ENCODE measurements around the gene MAP6. TPM values are rescaled to one million over a fixed set of nuclear protein-coding genes. Genes with fewer than 3 reads are reported as not detected.

The MAP6 gene
- total RNA-seq, 6 experiments from 2014 or later: 0.53 to 4.3 (median 0.96) TPM

GRCh38 chr11:75591966-75592365 lies 76.9 kb downstream of the MAP6 start:
- H3K27ac Mint-ChIP-seq: no peak overlapping the region
- peaks cover 30% of the 10 kb centered on the region for H3K27me3 Mint-ChIP-seq (ENCODE audit: insufficient read depth)
- no peaks in the 10 kb centered on the region for H3K4me1 Mint-ChIP-seq (ENCODE audit: low read depth)

GRCh38 chr11:75591371-75591770 lies 77.5 kb downstream of the MAP6 start:
- TF ChIP-seq, protein P1, sequence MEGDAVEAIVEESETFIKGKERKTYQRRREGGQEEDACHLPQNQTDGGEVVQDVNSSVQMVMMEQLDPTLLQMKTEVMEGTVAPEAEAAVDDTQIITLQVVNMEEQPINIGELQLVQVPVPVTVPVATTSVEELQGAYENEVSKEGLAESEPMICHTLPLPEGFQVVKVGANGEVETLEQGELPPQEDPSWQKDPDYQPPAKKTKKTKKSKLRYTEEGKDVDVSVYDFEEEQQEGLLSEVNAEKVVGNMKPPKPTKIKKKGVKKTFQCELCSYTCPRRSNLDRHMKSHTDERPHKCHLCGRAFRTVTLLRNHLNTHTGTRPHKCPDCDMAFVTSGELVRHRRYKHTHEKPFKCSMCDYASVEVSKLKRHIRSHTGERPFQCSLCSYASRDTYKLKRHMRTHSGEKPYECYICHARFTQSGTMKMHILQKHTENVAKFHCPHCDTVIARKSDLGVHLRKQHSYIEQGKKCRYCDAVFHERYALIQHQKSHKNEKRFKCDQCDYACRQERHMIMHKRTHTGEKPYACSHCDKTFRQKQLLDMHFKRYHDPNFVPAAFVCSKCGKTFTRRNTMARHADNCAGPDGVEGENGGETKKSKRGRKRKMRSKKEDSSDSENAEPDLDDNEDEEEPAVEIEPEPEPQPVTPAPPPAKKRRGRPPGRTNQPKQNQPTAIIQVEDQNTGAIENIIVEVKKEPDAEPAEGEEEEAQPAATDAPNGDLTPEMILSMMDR (IDR thresholded peaks at IDR 0.05): no peak
- Mint-ChIP-seq H3K36me3 (ENCODE audit: low read depth) (no peaks in the 10 kb centered on the region), H3K4me1 (ENCODE audit: low read depth) (no peaks in the 10 kb centered on the region), H3K9me3 (no peaks in the 10 kb centered on the region), H3K4me3 (no peak overlapping the region), H3K27ac (no peak overlapping the region), H3K27me3 (ENCODE audit: insufficient read depth) (peaks cover 24% of the 10 kb centered on the region)
- no peak for DNase-seq

More at GRCh38 chr11:75591966-75592365, 76.9 kb downstream of the MAP6 start:
- Mint-ChIP-seq H3K9me3 (no peaks in the 10 kb centered on the region), H3K4me3 (no peak overlapping the region), H3K36me3 (ENCODE audit: low read depth) (no peaks in the 10 kb centered on the region)
- no peak for DNase-seq
- TF ChIP-seq, protein P1 (IDR thresholded peaks at IDR 0.05): no peak

DNA sequence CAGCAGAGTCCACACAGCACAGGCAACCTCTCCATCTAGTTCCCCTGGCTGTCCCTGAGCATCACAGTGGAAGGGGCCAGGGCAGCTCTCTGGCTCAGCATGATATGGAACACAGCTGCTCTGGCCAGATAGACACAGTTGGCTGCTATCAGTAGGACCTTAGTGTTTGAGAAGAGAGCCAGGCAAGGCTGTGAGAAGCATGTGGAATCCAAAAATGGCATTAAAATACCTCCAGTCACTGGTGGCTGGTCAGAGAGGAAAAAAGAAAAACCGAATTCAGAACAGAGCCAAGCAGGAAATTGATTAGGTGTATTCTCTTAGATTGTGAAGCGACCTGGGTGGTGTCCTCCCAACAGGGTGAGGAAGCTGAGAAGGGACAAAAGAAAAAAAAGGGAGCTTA lies 78.9 kb downstream of the MAP6 start:
- TF ChIP-seq, protein P1 (IDR thresholded peaks at IDR 0.05): no peak
- no peak overlapping the region for H3K4me3 Mint-ChIP-seq

GRCh38 chr11:75589051-75589450 lies 79.8 kb downstream of the MAP6 start:
- DNase-seq: no peak
- H3K27ac Mint-ChIP-seq: no peak overlapping the region
- peaks cover 3% of the 10 kb centered on the region for H3K4me1 Mint-ChIP-seq (ENCODE audit: low read depth)
- no peak overlapping the region for H3K4me3 Mint-ChIP-seq
- peaks cover 14% of the 10 kb centered on the region for H3K27me3 Mint-ChIP-seq (ENCODE audit: insufficient read depth)
- no peaks in the 10 kb centered on the region for H3K36me3 Mint-ChIP-seq (ENCODE audit: low read depth)
- TF ChIP-seq, protein P1 (IDR thresholded peaks at IDR 0.05): no peak
- no peaks in the 10 kb centered on the region for H3K9me3 Mint-ChIP-seq

More for the DNA sequence above, 78.9 kb downstream of the MAP6 start:
- no peaks in the 10 kb centered on the region for H3K4me1 Mint-ChIP-seq (ENCODE audit: low read depth)
- H3K27me3 Mint-ChIP-seq (ENCODE audit: insufficient read depth): peaks cover 17% of the 10 kb centered on the region
- H3K36me3 Mint-ChIP-seq (ENCODE audit: low read depth): no peaks in the 10 kb centered on the region
- H3K9me3 Mint-ChIP-seq: no peaks in the 10 kb centered on the region
- no peak for DNase-seq
- no peak overlapping the region for H3K27ac Mint-ChIP-seq

GRCh38 chr11:75588051-75588481 lies 80.8 kb downstream of the MAP6 start:
- Mint-ChIP-seq H3K27me3 (ENCODE audit: insufficient read depth) (peaks cover 16% of the 10 kb centered on the region), H3K9me3 (no peaks in the 10 kb centered on the region), H3K27ac (no peak overlapping the region), H3K4me3 (no peak overlapping the region), H3K36me3 (ENCODE audit: low read depth) (no peaks in the 10 kb centered on the region), H3K4me1 (ENCODE audit: low read depth) (peaks cover 6% of the 10 kb centered on the region)
- TF ChIP-seq, protein P1 (IDR thresholded peaks at IDR 0.05): no peak
- DNase-seq: no peak

GRCh38 chr11:75586395-75586794 lies 82.4 kb downstream of the MAP6 start:
- Mint-ChIP-seq H3K27ac (no peak overlapping the region), H3K4me1 (ENCODE audit: low read depth) (peaks cover 21% of the 10 kb centered on the region), H3K36me3 (ENCODE audit: low read depth) (no peaks in the 10 kb centered on the region), H3K4me3 (no peak overlapping the region), H3K27me3 (ENCODE audit: insufficient read depth) (peaks cover 14% of the 10 kb centered on the region), H3K9me3 (no peaks in the 10 kb centered on the region)
- TF ChIP-seq, protein P1 (IDR thresholded peaks at IDR 0.05): no peak
- DNase-seq: no peak
